ENCODE results near the gene TRIM56.

- TF ChIP-seq YY1 (IDR thresholded peaks at IDR 0.05; ENCODE audit: insufficient read depth, insufficient read length), result no peak
- TF ChIP-seq SUZ12 (IDR thresholded peaks at IDR 0.05; ENCODE audit: extremely low read depth, insufficient read depth, insufficient read length), result no peak
- no peak for TF ChIP-seq ZNF274 (IDR thresholded peaks at IDR 0.05; ENCODE audit: low read depth, low read length)
These were observed 24.3 kb upstream of the TRIM56 start for GRCh38 chr7:101060992-101061391.

Data from NT2/D1 (cell line).